Activated naive CD4-positive, alpha-beta T cell treated with anti-CD3 and anti-CD28 coated beads, Interleukin-2, amount 50 U/mL, for 16 hours (primary cell): Measurements from ENCODE around the gene ZNF467.

ENCODE experiments used
- DNase-seq: peaks from one replicate; pipeline ENCODE4 v3.0.0-alpha.2; 2020

Gene ZNF467

GRCh38 chr7:149736478-149737360 is 36.7 kb downstream of the ZNF467 start:
- DNase-seq = no peak

GRCh38 chr7:149735779-149736477 is 37.5 kb downstream of the ZNF467 start:
- DNase-seq = no peak

GRCh38 chr7:149735181-149735602 is 38.2 kb downstream of the ZNF467 start:
- DNase-seq = no peak

- no peak for DNase-seq
These were observed 38.7 kb downstream of the ZNF467 start for GRCh38 chr7:149734791-149735075.

- DNase-seq = no peak
These were observed 39.2 kb downstream of the ZNF467 start for GRCh38 chr7:149733924-149734790.

- no peak for DNase-seq
These were observed 40.1 kb downstream of the ZNF467 start for GRCh38 chr7:149733131-149733923.

GRCh38 chr7:149732611-149733010 is 40.8 kb downstream of the ZNF467 start:
- DNase-seq = no peak

- no peak for DNase-seq
These were observed 41.3 kb downstream of the ZNF467 start for GRCh38 chr7:149732111-149732561.

GRCh38 chr7:149731207-149731955 is 42.0 kb downstream of the ZNF467 start:
- DNase-seq = no peak

GRCh38 chr7:149729983-149730801 is 43.2 kb downstream of the ZNF467 start:
- no peak for DNase-seq

- no peak for DNase-seq
These were observed 43.8 kb downstream of the ZNF467 start for GRCh38 chr7:149729586-149729982.

- no peak for DNase-seq
These were observed 44.7 kb downstream of the ZNF467 start for GRCh38 chr7:149728491-149729375.

GRCh38 chr7:149727899-149728476 is 45.4 kb downstream of the ZNF467 start:
- no peak for DNase-seq

GRCh38 chr7:149727053-149727898 is 46.1 kb downstream of the ZNF467 start:
- DNase-seq = no peak

- no peak for DNase-seq
These were observed 47.5 kb downstream of the ZNF467 start for GRCh38 chr7:149725916-149726315.

GRCh38 chr7:149725426-149725821 is 48.0 kb downstream of the ZNF467 start:
- DNase-seq = no peak

- DNase-seq = no peak
These were observed 48.5 kb downstream of the ZNF467 start for GRCh38 chr7:149724661-149725425.
